Activated gamma-delta T cell treated with Interleukin-2 at 50 U/mL for 16 hours (primary cell): Measurements from ENCODE around the gene PLCL1.

Experiments used
- DNase-seq: peaks from one replicate; pipeline ENCODE4 v3.0.0-alpha.2; 2020

Gene PLCL1

GRCh38 chr2:197804049-197804757 is at the start of gene PLCL1:
Gene PLCL1 (plus strand): TSS chr2:197804593.
- peak; percentile 82 for DNase-seq

- no peak for DNase-seq
Observed at GRCh38 chr2:197759013-197759412, 45.4 kb upstream of the PLCL1 start.

- DNase-seq, result no peak
Observed at GRCh38 chr2:197759625-197760292, 44.6 kb upstream of the PLCL1 start.

DNA sequence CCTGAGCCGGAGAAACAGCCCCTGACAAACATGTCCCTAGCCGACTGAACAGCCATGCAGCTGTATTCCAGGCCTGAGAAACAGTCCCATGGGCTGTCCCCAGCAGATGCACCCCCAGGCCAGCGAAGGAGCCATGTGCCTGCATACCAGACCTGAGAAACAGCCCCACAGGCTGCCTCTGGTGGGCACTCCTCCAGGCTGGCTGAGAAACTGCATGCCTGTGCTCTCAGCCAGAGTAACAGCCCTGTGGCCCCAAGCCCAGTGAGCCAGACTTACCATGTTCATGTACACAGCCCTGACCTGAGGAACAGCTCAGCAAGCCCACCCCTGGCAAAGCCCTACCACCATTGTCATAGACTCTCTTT is 44.1 kb upstream of the PLCL1 start:
- DNase-seq, result no peak

DNA sequence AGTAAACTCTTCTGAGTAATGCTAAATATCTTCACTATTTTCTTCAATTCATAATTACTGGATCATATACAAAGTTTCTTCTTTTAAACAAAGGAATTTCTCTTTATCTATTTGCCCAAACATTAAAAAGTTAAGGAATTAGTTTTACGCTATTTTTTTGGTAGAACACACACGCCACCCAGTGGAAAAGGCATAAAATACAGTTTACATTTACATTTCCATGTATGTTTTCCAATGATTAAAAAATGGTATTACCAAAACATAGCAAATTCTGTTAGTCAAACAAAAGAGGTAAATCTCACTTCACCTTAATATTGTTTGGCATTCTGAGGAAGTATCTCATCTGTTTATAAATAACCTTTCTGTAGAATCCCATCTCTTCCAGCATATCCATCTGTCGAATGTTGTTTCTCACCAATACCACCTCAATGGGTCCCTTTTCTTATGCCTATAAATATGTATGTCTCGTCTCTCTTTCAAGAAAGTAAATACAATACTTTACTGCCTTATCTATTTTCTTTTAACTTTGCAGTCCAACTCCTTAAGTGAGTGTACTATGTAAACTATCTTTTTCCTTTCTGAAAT is 26.5 kb upstream of the PLCL1 start:
- no peak for DNase-seq

GRCh38 chr2:197779261-197779660 is 25.1 kb upstream of the PLCL1 start:
- no peak for DNase-seq

- no peak for DNase-seq
Observed at GRCh38 chr2:197782126-197782525, 22.3 kb upstream of the PLCL1 start.

GRCh38 chr2:197784956-197785941 is 19.1 kb upstream of the PLCL1 start, which contains the start of gene BOLL:
Gene BOLL (minus strand): TSS chr2:197785319. CDS start chr2:197781850, 3,469 bp downstream.
- no peak for DNase-seq

DNA sequence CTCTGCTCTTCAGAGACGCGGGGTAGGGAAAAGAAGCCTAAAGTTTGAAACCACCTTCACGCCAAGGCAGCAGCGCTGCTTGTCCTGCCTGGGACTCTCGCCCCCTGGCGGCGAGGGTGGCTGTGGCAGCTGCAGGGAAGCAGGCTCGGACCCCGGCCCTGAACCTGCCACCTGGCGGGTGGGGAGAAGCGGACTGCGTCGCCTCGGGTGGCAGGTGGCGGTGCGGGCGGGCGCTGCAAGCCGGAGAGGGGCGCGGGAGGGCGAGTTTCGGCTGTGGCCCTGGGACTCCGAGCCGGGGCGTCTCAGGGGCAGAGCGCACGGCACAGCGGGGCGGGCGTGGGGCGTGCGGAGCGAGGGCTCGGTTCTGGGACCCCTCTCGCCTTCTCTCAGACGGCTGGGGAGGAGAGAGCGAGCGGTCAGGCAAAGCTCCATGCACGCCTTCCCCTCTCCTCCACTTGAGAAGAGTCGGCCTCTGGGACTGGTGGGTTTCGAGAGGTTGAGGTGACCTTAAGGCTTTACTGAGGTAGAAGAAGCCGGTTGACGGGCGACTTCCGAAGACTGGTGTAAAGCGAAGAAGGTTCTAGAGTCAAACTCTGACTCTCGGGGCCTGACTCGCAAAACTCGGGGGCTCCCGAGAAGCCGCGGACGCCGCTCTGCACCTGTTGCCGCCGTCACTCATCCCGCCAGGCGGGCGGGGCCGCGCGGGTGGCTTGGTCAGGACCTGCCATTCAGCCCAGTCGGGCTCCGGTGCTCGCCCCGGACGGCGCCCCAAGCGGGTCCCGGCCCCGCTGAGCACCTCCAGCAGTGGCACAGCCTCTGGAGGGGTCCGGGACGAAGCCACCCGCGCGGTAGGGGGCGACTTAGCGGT is 18.1 kb upstream of the PLCL1 start:
- peak; percentile 33 for DNase-seq

GRCh38 chr2:197793456-197793855 is 10.9 kb upstream of the PLCL1 start:
- no peak for DNase-seq

DNA sequence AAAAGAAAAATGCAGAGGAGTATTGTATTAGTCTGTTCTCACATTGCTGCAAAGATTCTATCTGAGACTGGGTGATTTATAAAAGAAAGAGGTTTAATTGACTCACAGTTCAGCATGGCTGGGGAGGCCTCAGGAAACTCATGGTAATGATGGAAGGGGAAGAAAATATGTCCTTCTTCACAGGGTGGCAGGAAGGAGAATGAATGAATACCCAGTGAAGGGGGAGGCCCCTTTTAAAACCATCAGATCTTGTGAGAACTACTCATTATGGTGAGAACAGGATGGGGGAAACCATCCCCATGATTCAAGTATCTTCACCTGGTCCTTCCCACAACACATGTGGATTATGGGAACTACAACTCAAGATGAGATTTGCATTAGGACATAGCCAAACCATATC is 9.1 kb upstream of the PLCL1 start:
- DNase-seq, result no peak

GRCh38 chr2:197798187-197798586 is 6.2 kb upstream of the PLCL1 start:
- no peak for DNase-seq

- no peak for DNase-seq
Observed at GRCh38 chr2:197799068-197799467, 5.3 kb upstream of the PLCL1 start.

- no peak for DNase-seq
Observed at GRCh38 chr2:197800091-197800490, 4.3 kb upstream of the PLCL1 start.

GRCh38 chr2:197801033-197801432 is 3.4 kb upstream of the PLCL1 start:
- no peak for DNase-seq

DNA sequence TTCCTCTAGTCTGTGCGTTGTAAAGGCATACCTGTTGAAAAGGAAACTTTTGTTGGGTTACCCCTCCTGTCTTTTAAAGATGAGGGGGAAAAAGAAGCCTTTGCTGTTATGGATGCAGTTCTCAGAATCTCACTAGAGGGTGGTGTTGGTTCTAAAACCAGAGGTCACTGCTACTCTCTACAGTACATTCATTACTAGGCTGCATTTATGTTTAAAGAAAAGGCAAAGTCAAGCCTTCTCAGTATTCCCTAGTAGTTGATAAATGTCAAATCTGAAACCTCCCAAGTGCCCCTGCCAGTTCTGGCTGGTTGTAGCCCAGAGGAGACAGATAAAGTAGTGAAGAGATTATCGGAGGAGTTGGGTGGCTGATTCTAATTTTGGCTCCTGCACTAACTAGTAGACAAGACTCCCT is 1.4 kb upstream of the PLCL1 start:
- no peak for DNase-seq

DNA sequence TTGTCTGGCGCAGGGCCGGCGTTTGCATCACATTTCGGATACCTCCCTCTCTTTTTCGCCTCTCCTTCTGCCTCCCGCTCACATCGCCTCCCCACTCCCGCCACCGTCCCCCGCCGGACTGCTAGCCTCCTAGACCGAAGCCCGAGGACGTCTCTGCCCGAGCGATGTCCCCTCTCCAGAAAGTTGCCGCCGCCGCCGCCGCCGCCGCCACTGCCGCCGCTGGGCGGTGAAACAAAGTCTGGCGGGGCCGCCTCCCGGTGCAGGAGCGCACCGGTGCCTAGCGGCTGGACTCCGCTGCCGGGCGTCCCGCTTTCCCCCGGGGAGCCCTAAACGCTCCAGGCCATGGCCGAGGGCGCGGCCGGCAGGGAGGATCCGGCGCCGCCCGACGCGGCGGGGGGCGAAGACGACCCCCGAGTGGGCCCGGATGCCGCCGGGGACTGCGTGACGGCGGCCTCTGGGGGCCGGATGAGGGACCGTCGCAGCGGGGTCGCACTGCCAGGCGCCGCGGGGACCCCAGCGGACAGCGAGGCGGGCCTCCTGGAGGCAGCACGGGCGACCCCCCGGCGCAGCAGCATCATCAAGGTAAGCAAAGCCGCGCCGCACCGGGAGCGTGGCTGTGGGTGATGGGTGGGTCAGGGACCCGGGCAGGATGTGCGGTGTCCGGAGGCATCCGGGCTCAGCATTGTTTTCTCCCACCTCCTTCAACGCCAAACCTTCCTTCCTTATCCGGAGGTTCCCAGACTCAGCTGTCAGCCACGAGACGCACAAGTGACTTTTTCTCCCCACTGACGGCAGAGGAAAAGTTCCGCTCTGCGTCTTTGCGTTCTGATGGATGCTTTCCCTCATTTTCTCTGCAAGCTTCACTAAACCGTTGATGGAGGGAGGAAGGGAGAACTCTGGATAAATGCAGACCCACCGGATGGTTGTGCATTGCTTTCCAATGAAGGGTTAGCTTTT is 643 bp downstream of the PLCL1 start:
- DNase-seq, result peak; percentile 21

- no peak for DNase-seq
Observed at GRCh38 chr2:197805715-197806633, 1.6 kb downstream of the PLCL1 start.

DNA sequence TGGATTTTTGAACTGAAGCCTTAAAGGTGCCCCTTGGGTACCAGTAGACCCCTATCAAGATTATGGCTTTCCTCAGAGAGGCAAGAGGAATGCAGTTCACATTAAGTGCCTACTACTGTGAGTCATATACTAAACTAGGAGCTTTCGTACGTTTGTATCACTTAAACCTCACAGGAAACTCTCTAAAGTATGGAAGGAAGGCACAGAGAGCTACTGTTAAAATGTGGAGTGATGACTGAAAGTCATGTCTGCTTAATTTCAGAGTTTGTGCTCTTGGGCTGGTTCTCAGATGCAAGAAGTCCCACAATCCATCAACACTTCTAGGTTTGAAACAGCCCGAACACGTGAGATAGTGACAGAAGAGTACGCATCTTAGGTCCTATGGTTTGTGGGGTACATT is 4.7 kb downstream of the PLCL1 start:
- no peak for DNase-seq

DNA sequence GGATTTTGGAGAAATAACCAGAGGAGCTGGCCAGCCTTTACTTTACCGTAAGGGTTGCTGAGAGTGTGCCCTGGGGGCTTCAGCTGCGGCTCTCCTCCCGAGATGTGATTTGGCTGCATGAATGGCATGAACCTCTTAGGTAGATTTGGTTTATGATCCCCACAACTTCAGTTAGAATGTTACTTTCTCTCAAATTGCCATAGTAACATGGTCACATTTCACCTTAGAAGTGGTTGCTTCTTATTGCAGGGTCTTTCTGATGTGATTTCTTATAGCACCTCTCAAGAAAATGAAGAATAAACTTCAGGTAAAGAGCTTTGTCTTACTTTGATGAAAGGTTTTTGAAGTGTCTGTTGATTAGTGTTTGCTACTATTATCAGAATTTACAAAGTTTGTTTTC is 5.6 kb downstream of the PLCL1 start:
- no peak for DNase-seq
